ENCODE results near the gene CACNA1S.

- TF ChIP-seq POLR2A (IDR thresholded peaks at IDR 0.05) (no peak), POLR2AphosphoS5 (IDR thresholded peaks at IDR 0.05) (no peak), EP300 (IDR thresholded peaks at IDR 0.05) (no peak), CTCF (IDR thresholded peaks at IDR 0.05) (no peak)
Measured at GRCh38 chr1:201094832-201095231, 17.4 kb downstream of the CACNA1S start.

Measured in sigmoid colon (tissue), 4 donors.